ENCODE measurements around the gene SMCO3. TPM values are rescaled to one million over a fixed set of nuclear protein-coding genes. Genes with fewer than 3 reads are reported as not detected.

The SMCO3 gene
- total RNA-seq, 1 donor: under 0.01 TPM

DNA sequence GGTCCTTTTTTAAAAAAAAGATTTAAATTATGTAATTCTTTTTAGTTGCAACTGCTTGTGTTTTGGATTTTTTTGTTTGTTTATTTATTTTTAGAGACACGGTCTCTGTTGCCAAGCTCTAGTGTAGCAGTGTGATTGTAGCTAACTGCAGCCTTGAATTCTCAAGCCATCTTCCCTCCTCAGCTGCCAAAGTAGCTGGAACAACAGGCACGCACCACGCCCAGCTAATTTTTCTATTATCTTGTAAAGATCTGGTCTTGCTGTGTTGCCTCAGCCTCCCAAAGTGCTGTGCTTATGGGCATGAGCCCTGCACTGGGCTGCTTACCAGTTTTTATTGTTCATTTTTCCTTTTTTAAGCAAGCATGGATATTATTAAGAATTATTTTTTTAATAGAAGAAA, 40.0 kb upstream of the SMCO3 start:
- H3K4me3 ChIP-seq (ENCODE audit: insufficient read depth, low read length): no peak overlapping the region
- DNase-seq (ENCODE audit: insufficient read length, low spot score, missing footprints): no peak
- no peaks in the 10 kb centered on the region for H3K79me2 ChIP-seq (ENCODE audit: insufficient read depth, low read length)
- no peaks in the 10 kb centered on the region for H3K9me3 ChIP-seq (ENCODE audit: low read depth, low read length)
- no peak overlapping the region for H2AFZ ChIP-seq (ENCODE audit: low read length)
- no peak for TF ChIP-seq CTCF (IDR thresholded peaks at IDR 0.05; ENCODE audit: extremely low read depth, low read depth, low read length)
- no peaks in the 10 kb centered on the region for H4K20me1 ChIP-seq (ENCODE audit: insufficient read depth, low read length)
- no peak overlapping the region for H3K4me2 ChIP-seq (ENCODE audit: insufficient read depth, low read length)
- H3K27me3 ChIP-seq (ENCODE audit: insufficient read depth, low read length): no peaks in the 10 kb centered on the region
- no peaks in the 10 kb centered on the region for H3K36me3 ChIP-seq (ENCODE audit: insufficient read depth, low read length)
- no peak overlapping the region for H3K27ac ChIP-seq (ENCODE audit: low read depth, low read length)
- peaks cover 11% of the 10 kb centered on the region for H3K4me1 ChIP-seq (ENCODE audit: insufficient read depth, low read length)

DNA sequence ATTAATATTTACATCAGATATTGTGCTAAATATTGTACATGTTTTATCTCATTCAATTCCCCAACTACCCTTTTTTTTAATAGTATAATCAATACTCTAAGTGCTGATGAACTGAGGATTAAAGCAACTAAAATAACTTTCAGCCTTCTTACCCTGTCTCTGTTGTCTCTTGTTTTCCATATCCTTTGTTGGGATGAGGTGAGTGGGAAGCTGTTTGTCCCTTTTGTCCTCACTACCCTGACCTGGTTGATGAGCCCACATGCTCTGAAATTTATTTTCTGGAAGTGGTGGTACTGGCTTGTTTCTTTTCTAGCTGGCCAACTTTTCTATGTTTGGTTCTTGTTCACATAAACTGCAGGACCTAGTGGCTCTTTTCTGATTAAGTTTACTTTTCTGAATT, 38.9 kb upstream of the SMCO3 start:
- Histone ChIP-seq H2AFZ (ENCODE audit: low read length) (no peak overlapping the region), H3K9me3 (ENCODE audit: low read depth, low read length) (no peaks in the 10 kb centered on the region), H3K27ac (ENCODE audit: low read depth, low read length) (no peak overlapping the region), H3K4me3 (ENCODE audit: insufficient read depth, low read length) (no peak overlapping the region), H3K36me3 (ENCODE audit: insufficient read depth, low read length) (no peaks in the 10 kb centered on the region), H3K79me2 (ENCODE audit: insufficient read depth, low read length) (no peaks in the 10 kb centered on the region), H3K4me1 (ENCODE audit: insufficient read depth, low read length) (peaks cover 11% of the 10 kb centered on the region), H3K27me3 (ENCODE audit: insufficient read depth, low read length) (no peaks in the 10 kb centered on the region), H4K20me1 (ENCODE audit: insufficient read depth, low read length) (no peaks in the 10 kb centered on the region), H3K4me2 (ENCODE audit: insufficient read depth, low read length) (no peak overlapping the region)
- no peak for DNase-seq (ENCODE audit: insufficient read length, low spot score, missing footprints)
- no peak for TF ChIP-seq CTCF (IDR thresholded peaks at IDR 0.05; ENCODE audit: extremely low read depth, low read depth, low read length)

DNA sequence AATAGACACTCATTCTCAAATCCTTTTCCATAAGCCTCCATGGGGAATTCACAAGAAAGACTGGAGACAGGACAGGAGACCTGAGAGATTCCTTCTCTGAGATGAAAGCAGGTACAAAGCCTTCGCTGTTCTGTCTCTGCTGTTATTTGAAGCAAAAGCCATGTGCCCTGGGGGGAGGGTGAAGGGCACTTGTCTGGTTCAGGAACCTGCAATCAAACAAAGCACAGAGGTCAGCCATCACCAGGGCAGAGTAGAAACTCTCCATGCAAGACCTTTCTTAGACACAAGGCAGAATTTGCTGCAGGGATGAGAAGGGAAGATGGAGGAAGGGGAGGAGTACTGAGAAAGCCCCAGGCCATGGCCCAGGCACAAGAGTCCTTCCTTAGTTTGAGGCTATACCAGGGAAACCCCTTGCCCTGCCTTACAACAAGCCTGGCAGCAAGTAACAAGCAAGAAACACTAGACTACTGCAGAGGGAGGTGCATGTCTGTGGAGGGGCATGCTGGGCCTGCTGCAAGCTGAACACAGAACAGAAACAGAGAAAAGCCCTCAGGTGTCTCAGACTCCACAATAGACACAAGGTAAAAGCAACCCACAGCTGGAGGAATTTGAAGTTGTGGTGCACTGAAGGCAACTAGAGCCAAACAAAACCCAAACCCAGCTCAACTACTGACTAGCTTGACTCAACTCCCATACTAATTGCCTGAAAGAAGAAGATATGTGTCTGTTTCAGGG, 37.1 kb upstream of the SMCO3 start:
- Histone ChIP-seq H3K4me3 (ENCODE audit: insufficient read depth, low read length) (no peak overlapping the region), H3K4me2 (ENCODE audit: insufficient read depth, low read length) (no peak overlapping the region), H3K79me2 (ENCODE audit: insufficient read depth, low read length) (no peaks in the 10 kb centered on the region), H3K4me1 (ENCODE audit: insufficient read depth, low read length) (peaks cover 11% of the 10 kb centered on the region), H2AFZ (ENCODE audit: low read length) (no peak overlapping the region), H3K9me3 (ENCODE audit: low read depth, low read length) (no peaks in the 10 kb centered on the region), H4K20me1 (ENCODE audit: insufficient read depth, low read length) (no peaks in the 10 kb centered on the region), H3K27me3 (ENCODE audit: insufficient read depth, low read length) (no peaks in the 10 kb centered on the region), H3K36me3 (ENCODE audit: insufficient read depth, low read length) (no peaks in the 10 kb centered on the region), H3K27ac (ENCODE audit: low read depth, low read length) (no peak overlapping the region)
- TF ChIP-seq CTCF (IDR thresholded peaks at IDR 0.05; ENCODE audit: extremely low read depth, low read depth, low read length): no peak
- no peak for DNase-seq (ENCODE audit: insufficient read length, low spot score, missing footprints)

GRCh38 chr12:14849661-14850060, 35.7 kb upstream of the SMCO3 start:
- H3K4me1 ChIP-seq (ENCODE audit: insufficient read depth, low read length): peaks cover 9% of the 10 kb centered on the region
- no peaks in the 10 kb centered on the region for H3K9me3 ChIP-seq (ENCODE audit: low read depth, low read length)
- no peak overlapping the region for H3K27ac ChIP-seq (ENCODE audit: low read depth, low read length)
- no peak for DNase-seq (ENCODE audit: insufficient read length, low spot score, missing footprints)
- no peaks in the 10 kb centered on the region for H3K79me2 ChIP-seq (ENCODE audit: insufficient read depth, low read length)
- H2AFZ ChIP-seq (ENCODE audit: low read length): no peak overlapping the region
- H3K4me3 ChIP-seq (ENCODE audit: insufficient read depth, low read length): no peak overlapping the region
- no peak for TF ChIP-seq CTCF (IDR thresholded peaks at IDR 0.05; ENCODE audit: extremely low read depth, low read depth, low read length)
- H3K36me3 ChIP-seq (ENCODE audit: insufficient read depth, low read length): no peaks in the 10 kb centered on the region
- no peaks in the 10 kb centered on the region for H3K27me3 ChIP-seq (ENCODE audit: insufficient read depth, low read length)
- no peaks in the 10 kb centered on the region for H4K20me1 ChIP-seq (ENCODE audit: insufficient read depth, low read length)
- no peak overlapping the region for H3K4me2 ChIP-seq (ENCODE audit: insufficient read depth, low read length)

Data from osteoblast (primary cell).